Measurements from ENCODE around the gene ARHGAP32. TPM values are rescaled to one million over a fixed set of nuclear protein-coding genes. Genes with fewer than 3 reads are reported as not detected.

Gene ARHGAP32
- total RNA-seq, 4 donors from 2014 or later, result 49.1 to 54.9 (median 49.3) TPM

GRCh38 chr11:129056916-129057315, 135.2 kb downstream of the ARHGAP32 start:
- 91 to 96% methylated on average over 11 of the region's 11 CpGs for WGBS, 2 donors
- DNase-seq (ENCODE audit: low spot score in 2 of 2), result no peak
- H3K4me3 ChIP-seq (ENCODE audit: low read depth, poor library complexity, severe bottlenecking), result no peak overlapping the region
- intact Hi-C loops (cut with DNase I; ENCODE audit: low total_unique reads), result no loop called here
- no peak for TF ChIP-seq POLR2A (IDR thresholded peaks at IDR 0.05)

DNA sequence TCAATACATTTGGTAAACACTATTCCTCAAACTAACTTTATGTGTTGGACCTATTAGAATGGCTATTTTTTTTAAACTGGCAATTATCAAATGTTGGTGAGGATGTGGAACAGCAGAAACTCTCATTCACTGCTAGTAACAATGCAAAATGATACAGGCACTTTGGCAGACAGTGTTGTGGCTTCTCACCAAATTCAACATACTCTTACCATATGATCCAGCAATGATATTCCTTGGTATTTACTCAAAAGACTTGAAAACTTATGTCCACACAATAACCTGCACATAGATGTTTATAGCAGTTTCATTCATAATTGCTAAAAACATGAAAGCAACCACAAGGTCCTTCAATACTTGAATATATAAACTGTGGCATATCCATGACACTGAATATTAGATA, 136.9 kb downstream of the ARHGAP32 start:
- DNase-seq (ENCODE audit: low spot score in 2 of 2), result no peak
- H3K4me3 ChIP-seq (ENCODE audit: low read depth, poor library complexity, severe bottlenecking), result no peak overlapping the region
- no peak for TF ChIP-seq POLR2A (IDR thresholded peaks at IDR 0.05)
- intact Hi-C loops (cut with DNase I; ENCODE audit: low total_unique reads), result no loop called here

DNA sequence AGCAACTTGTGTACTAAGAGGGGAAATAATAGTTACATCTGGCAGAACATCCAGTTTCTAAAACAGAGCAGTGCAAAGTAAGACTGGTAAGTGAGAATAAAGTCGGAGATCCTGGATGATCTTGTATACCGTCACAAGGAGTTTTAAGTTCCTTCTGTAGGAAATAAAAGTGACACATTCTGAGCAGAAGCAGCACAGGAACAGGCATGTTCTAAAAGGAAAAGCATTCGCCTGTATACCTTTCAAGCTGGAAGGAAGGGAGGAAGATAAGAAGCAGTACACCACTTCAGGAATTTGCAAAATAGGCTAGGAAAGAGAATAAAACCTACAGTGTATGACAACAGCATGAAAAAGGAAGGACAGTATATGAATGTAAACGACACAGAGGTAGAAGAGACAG, 143.2 kb downstream of the ARHGAP32 start:
- no peak for TF ChIP-seq POLR2A (IDR thresholded peaks at IDR 0.05)
- no peak for TF ChIP-seq CTCF (IDR thresholded peaks at IDR 0.05)
- intact Hi-C loops (cut with DNase I; ENCODE audit: low total_unique reads), result no loop called here
- no peak for DNase-seq (ENCODE audit: low spot score in 2 of 2)
- H3K4me3 ChIP-seq (ENCODE audit: low read depth, poor library complexity, severe bottlenecking), result no peak overlapping the region
- WGBS, 2 donors, result 44 to 58% methylated on average over 4 of the region's 4 CpGs

- no peak for DNase-seq (ENCODE audit: low spot score in 2 of 2)
- 93 to 95% methylated on average over 5 of the region's 5 CpGs for WGBS, 2 donors
- H3K4me3 ChIP-seq (ENCODE audit: low read depth, poor library complexity, severe bottlenecking), result no peak overlapping the region
- TF ChIP-seq POLR2A (IDR thresholded peaks at IDR 0.05), result no peak
- no peak for TF ChIP-seq CTCF (IDR thresholded peaks at IDR 0.05)
- intact Hi-C loops (cut with DNase I; ENCODE audit: low total_unique reads), result no loop called here
These were observed 147.0 kb downstream of the ARHGAP32 start for GRCh38 chr11:129045150-129045549.

GRCh38 chr11:129042503-129042902, 149.6 kb downstream of the ARHGAP32 start:
- H3K4me3 ChIP-seq (ENCODE audit: low read depth, poor library complexity, severe bottlenecking), result no peak overlapping the region
- WGBS, 2 donors, result 82 to 85% methylated on average over 4 of the region's 4 CpGs
- no peak for DNase-seq (ENCODE audit: low spot score in 2 of 2)
- intact Hi-C loops (cut with DNase I; ENCODE audit: low total_unique reads), result no loop called here
- TF ChIP-seq CTCF (IDR thresholded peaks at IDR 0.05) (no peak), POLR2A (IDR thresholded peaks at IDR 0.05) (no peak)

DNA sequence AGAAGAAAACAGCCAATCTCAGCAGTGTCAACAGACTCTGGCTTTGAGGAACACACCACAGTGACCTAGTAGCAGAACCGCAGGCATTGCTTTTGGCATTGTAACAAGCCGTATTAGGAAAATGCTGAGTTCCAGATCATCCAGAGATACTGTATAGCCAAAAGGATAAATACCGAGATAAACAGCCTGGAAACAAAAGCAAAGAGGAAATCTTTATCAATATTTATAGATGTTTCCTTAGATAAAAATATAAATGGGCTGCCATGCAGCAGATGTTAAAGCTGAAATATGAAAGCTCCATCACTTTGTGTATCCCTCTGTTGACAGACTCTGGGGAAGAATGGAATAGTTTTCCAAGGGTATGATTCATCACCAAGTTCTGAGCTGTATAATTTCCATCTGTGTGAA, 150.5 kb downstream of the ARHGAP32 start:
- TF ChIP-seq POLR2A (IDR thresholded peaks at IDR 0.05) (no peak), CTCF (IDR thresholded peaks at IDR 0.05) (no peak)
- intact Hi-C loops (cut with DNase I; ENCODE audit: low total_unique reads), result no loop called here
- H3K4me3 ChIP-seq (ENCODE audit: low read depth, poor library complexity, severe bottlenecking), result no peak overlapping the region
- no peak for DNase-seq (ENCODE audit: low spot score in 2 of 2)
- WGBS, 2 donors, result 31 to 41% methylated on average over 3 of the region's 3 CpGs

DNA sequence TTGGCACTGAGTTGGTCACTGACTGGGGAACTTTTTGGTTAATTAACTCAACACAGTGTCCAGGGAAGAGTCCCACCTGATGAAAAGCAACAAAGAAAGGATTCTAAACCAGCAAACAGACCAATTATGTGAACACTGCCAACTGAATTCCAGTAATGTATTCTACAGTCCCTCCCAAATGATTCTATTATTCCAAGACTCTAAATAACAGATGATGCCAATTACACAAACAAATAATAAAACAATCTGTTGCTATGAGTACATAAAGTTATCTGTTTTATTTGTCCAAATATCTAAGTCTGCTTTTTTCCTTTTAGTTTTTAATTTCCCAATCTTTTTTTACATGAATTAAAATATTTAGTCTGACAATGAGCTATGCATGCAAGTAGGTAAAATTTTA, 151.2 kb downstream of the ARHGAP32 start:
- no peak for DNase-seq (ENCODE audit: low spot score in 2 of 2)
- intact Hi-C loops (cut with DNase I; ENCODE audit: low total_unique reads), result no loop called here

More for the DNA sequence above, 151.2 kb downstream of the ARHGAP32 start:
- H3K4me3 ChIP-seq (ENCODE audit: low read depth, poor library complexity, severe bottlenecking), result no peak overlapping the region
- TF ChIP-seq CTCF (IDR thresholded peaks at IDR 0.05), result no peak
- TF ChIP-seq POLR2A (IDR thresholded peaks at IDR 0.05), result no peak

All from lower leg skin (tissue), 4 donors.